Measurements from ENCODE around the gene MAGI2. TPM values are rescaled to one million over a fixed set of nuclear protein-coding genes. Genes with fewer than 3 reads are reported as not detected.

The MAGI2 gene
- total and polyA plus RNA-seq, 2 donors (not counting 3 experiments of a cell fraction or from before 2014, with no cell fraction given), result 0.28 to 6.0 TPM

DNA sequence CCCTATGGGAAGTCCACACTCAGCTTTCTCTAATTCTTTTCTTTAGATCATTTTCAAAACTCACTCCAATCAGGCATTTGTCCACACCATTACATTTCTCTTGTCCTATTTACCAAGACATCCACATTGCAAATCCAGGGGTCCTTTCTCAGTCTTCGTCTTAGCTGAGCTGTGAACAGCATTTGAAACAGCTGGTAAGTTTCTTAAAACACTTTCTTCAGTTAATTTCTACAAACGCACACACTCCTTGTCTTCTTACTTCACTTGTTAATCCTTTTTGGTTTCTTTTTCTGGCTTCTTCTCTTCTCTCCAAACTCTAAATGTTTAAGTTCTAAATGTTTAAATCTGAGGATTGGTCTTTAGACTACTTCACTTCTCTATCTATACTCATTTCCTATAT lies 885.6 kb downstream of the MAGI2 start:
- Histone ChIP-seq H3K27ac (ENCODE audit: insufficient read depth, low read depth, low read length) (no peak overlapping the region), H3K9me3 (replicated peaks; ENCODE audit: control insufficient read depth, insufficient read depth, low read length) (no peaks in the 10 kb centered on the region), H3K36me3 (ENCODE audit: control insufficient read depth in 2 of 2, extremely low read depth in 1 of 2, insufficient read depth in 2 of 2, low read length in 2 of 2) (no peaks in the 10 kb centered on the region), H3K9ac (replicated peaks; ENCODE audit: extremely low read depth, insufficient read depth, low read length) (no peak overlapping the region), H3K9me1 (replicated peaks; ENCODE audit: control insufficient read depth, extremely low read depth, insufficient read depth, low read length) (no peaks in the 10 kb centered on the region), H3K27me3 (ENCODE audit: control insufficient read depth in 2 of 2, insufficient read depth in 2 of 2, low read length in 2 of 2) (no peaks in the 10 kb centered on the region), H3K79me2 (ENCODE audit: control insufficient read depth, insufficient read depth, low read length) (no peaks in the 10 kb centered on the region), H3K4me3 (replicated peaks in 1 of 3; ENCODE audit: insufficient read depth in 1 of 3, low read depth in 1 of 3, low read length in 3 of 3) (no peak overlapping the region), H4K20me1 (replicated peaks; ENCODE audit: control insufficient read depth, extremely low read depth, insufficient read depth, low read length) (no peaks in the 10 kb centered on the region), H3K4me2 (ENCODE audit: insufficient read depth, low read length) (no peak overlapping the region), H3K4me1 (ENCODE audit: control insufficient read depth, extremely low read depth, insufficient read depth, low read length) (no peaks in the 10 kb centered on the region), H2AFZ (ENCODE audit: low read depth, low read length) (no peak overlapping the region)
- no TSS peak for BruUV-seq (replicated peaks)
- intact Hi-C loops (cut with micrococcal nuclease), result no loop called here
- POLR2A ChIA-PET, result no interaction called here
- FAIRE-seq, result no peak
- dilution Hi-C loops (cut with MboI; ENCODE audit: extremely low pct_ligation_motif_present, low sequenced_read_pairs), result no loop called here
- no peak for DNase-seq (ENCODE audit: low read depth, low spot score)
- CTCF ChIA-PET, result interaction anchor here (1.0 to 1.4 kb wide), 2 partner anchors 29 to 37 kb away, joined by 3 read pairs; no protein-coding TSS in a partner anchor
- TF ChIP-seq JUN (IDR thresholded peaks at IDR 0.05; ENCODE audit: borderline replicate concordance, insufficient read depth, insufficient read length, low read depth) (no peak), EZH2 (IDR thresholded peaks at IDR 0.05; ENCODE audit: borderline replicate concordance, low read depth, low read length, severe bottlenecking) (no peak), FOS (IDR thresholded peaks at IDR 0.05; ENCODE audit: borderline replicate concordance, insufficient read depth, low read length) (no peak), POLR2A (IDR thresholded peaks at IDR 0.05; ENCODE audit: low read depth, low read length) (no peak), MYC (IDR thresholded peaks at IDR 0.05; ENCODE audit: low read depth, low read length) (no peak), GATA2 (IDR thresholded peaks at IDR 0.05; ENCODE audit: insufficient read depth, insufficient read length, low read depth, low read length) (no peak)
- TF ChIP-seq, protein P1, sequence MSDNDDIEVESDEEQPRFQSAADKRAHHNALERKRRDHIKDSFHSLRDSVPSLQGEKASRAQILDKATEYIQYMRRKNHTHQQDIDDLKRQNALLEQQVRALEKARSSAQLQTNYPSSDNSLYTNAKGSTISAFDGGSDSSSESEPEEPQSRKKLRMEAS (IDR thresholded peaks at IDR 0.05; ENCODE audit: insufficient read depth, insufficient read length), result no peak
- TF ChIP-seq, protein P2, sequence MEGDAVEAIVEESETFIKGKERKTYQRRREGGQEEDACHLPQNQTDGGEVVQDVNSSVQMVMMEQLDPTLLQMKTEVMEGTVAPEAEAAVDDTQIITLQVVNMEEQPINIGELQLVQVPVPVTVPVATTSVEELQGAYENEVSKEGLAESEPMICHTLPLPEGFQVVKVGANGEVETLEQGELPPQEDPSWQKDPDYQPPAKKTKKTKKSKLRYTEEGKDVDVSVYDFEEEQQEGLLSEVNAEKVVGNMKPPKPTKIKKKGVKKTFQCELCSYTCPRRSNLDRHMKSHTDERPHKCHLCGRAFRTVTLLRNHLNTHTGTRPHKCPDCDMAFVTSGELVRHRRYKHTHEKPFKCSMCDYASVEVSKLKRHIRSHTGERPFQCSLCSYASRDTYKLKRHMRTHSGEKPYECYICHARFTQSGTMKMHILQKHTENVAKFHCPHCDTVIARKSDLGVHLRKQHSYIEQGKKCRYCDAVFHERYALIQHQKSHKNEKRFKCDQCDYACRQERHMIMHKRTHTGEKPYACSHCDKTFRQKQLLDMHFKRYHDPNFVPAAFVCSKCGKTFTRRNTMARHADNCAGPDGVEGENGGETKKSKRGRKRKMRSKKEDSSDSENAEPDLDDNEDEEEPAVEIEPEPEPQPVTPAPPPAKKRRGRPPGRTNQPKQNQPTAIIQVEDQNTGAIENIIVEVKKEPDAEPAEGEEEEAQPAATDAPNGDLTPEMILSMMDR (IDR thresholded peaks at IDR 0.05; ENCODE audit: extremely low read depth in 1 of 2, insufficient read depth in 1 of 2, low read depth in 1 of 2, low read length in 2 of 2), result no peak
